HG02884 (cell line): ENCODE results near the gene ATP5MG.

Experiments
- ATAC-seq: cut with Tn5 transposase; IDR thresholded peaks from one replicate; pipeline ENCODE4 v1.9.1; 2021; ENCODE audit warnings: mild to moderate bottlenecking, moderate library complexity; ENCODE audit not compliant: unreplicated experiment

ATP5MG gene

DNA sequence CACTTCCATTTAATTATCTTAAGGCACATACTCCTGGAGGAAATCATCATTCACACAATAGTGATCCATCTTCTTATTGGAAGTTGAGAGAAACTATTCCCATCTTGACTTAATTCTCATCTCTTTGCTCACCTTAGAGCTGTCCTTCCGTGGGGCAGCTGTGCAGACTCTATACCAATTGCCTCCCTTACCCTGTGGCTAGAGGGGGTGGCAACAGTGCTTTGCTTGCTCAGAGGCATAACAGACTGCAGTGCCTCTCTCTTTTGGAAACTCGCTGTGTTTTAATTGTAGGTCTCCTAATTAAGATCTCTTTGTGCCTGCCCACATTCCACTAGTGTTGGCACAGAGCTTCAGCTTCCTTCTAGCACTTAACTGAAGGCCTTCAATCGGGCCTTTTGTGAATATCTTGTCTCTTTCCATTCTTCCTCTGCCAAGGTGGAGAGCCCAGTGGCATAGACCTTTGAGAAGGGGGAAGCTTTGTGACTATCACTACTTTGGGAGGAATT lies 40.4 kb downstream of the ATP5MG start:
- no peak for ATAC-seq

DNA sequence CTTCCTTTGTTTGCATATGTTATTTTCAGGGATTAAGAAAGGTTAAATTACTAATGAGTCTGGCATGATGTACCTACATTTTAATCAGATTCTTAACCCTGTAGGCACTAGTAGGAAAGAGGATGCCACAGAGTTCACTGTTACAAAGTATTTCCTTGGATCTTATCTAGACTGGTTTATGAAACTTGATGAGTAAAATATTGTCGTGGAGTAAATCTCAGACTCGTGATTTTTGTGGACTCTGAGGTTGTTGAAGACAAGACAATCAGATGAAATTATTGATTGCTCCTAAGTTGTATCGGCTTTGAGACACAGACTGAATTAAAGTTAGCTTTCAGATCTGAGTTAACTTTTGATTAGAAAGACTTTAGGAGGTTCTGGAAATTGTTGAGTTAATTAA lies 40.9 kb downstream of the ATP5MG start:
- no peak for ATAC-seq

DNA sequence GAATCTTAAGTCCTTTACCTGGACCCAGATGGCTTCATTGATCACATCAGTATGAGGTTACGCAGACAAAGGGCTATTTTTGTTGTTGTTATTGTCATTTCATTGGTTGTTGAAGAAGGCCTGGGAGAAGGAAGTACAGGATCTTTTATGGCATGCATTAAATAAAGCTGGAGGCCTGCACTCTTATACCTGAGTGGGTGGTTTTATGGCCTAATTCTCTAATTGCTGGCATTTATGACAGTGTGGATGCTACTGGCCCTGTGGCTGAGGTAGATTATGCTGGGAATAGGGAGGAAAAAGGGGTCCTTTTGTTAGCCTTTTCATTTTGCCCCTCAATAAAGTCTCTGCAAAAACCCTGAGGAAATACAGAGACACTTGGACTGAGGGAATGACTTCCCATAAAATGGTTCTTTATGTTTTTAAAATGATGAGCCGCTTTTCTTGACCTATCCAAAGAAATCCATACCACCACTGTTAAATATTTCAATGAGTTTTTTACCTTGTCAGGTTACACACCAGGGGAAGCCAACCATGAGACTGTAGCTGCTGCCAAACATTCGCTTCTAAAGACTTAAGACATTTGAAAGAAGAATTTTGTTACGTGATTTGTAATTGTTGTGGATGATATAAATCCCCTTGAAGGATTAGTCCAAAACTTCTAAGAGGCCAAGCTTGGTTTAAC lies 41.6 kb downstream of the ATP5MG start:
- ATAC-seq, result no peak

DNA sequence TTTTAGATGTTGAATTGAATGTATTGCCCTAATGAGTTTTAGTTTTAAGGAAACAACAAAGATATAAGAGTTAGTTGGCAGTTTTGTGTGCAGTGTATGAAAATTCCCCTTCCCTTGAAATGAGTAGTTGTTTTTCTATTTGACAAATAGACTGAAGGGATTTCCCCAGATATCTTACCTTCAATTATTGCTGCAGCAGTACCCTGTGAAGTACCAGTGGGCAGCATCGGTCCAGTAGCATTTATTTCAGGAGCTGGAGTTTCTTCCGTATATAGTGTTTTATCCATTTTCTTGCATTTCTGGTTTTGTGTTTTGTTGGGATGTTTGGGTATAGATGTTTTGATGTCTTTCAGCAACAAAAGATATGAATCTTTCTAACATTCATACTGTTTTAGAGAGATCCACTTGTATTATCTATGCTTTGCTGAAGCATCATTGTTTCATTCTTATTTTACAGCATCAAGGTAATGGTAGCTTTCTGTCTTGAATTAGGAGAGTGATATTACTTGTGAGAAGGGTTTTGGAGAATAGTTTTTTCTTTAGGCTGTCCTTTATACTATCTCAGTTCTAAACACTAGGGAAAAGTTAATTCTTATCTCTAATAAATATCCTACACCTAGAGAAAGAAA lies 42.3 kb downstream of the ATP5MG start:
- ATAC-seq, result no peak

DNA sequence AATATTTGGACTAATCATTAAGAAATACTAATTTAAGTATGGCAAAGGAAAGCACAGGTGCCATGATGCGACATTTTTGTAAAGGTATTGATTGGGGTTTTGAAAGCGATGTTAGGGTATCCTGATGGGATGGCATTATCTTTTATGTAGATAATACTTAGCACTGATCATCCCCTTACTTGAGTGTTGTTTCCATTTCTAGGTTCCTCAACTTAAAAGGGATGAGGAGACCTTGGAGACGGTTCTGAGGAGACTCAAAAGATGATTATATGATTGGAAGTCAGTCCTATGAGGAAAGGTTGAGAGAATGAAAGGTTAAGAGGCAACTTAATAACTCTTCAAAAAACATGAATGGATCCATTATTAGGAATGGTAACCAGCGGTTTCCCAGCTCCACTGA lies 46.0 kb downstream of the ATP5MG start:
- no peak for ATAC-seq

DNA sequence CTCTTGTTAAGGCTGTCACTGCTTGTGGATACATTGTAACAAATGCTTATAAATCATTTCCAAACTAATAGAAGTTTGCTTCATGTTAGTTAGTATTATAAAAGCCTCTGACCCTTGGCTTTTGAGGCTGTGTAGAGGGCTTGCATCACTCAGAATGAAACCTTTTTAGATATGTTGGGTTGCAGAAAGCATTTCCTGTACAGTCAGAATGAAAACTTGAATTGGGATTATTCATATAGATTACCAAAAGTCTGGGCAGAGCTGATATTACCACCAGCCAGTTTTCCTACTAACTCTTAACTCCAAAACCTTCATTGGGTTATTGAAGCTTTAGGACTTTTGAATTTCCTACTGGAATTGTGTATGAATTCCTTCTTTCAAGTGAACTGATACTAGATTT lies 46.9 kb downstream of the ATP5MG start:
- ATAC-seq, result no peak

DNA sequence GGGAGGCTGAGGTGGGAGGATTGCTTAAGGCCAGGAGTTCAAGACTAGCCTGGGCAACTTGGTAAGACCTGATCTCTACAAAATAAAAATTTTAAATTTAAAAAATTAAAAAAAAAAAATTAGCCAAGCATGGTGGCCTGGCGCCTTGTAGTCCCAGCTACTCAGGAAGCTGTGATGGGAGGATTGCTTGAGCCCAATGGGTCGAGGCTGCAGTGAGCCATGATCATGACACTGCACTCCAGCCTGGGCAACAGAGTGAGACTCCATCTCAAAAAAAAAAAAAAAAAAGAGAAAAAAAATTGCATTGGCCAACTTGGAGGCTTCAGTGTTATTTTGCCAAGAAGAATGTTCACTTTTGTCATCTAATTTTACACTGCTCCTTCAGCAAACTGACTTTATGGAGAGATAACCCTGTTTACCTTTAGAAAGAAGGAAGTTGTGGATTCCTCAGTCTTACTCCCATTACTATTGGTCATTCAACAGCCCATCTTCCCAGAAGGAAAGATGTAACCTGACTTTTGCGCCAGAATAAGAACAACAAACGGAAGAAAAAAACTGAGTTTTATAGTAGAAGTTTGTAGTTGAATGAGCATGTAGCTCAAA lies 48.0 kb downstream of the ATP5MG start:
- ATAC-seq, result no peak

DNA sequence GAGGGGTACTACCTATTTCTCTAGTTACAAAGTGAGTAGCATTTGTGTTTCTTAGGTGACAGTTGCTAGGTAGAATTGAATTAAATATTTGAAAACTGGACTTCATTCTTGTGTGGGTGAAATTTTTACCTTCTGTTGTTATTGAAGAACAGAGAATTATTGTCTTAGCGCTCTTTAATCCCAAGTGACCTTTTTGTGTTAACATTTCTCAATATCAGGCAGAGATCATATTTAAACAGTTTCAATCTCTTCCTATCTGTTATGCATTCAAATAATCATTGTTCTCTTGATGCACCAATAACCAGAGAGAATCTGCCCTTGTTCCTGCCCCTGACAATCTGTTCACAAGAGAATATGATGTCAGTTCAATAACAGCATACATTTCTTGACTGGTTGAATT lies 49.0 kb downstream of the ATP5MG start:
- no peak for ATAC-seq
